ENCODE results near the gene TRIP12. TPM values are rescaled to one million over a fixed set of nuclear protein-coding genes. Genes with fewer than 3 reads are reported as not detected.

The TRIP12 gene
- polyA plus RNA-seq, 1 of the 3 experiments (the other 2 are of a cell fraction): 30.3 TPM

GRCh38 chr2:229731916-229732315 lies 189.9 kb downstream of the TRIP12 start:
- H4K20me1 ChIP-seq (ENCODE audit: insufficient read depth): no peaks in the 10 kb centered on the region
- H3K4me1 ChIP-seq (ENCODE audit: control insufficient read depth in 1 of 2, insufficient read depth in 2 of 2, low read depth in 1 of 2, low read length in 1 of 2): peaks cover 0 to 2% of the 10 kb centered on the region in 2 experiments; a peak in 1 of 4 replicates
- TF ChIP-seq TCF12 (IDR thresholded peaks at IDR 0.05) (peak; percentile 67), CTCF (IDR thresholded peaks at IDR 0.05) (no peak), EZH2phosphoT487 (IDR thresholded peaks at IDR 0.05; ENCODE audit: borderline replicate concordance, low read depth) (no peak), USF2 (IDR thresholded peaks at IDR 0.05; ENCODE audit: borderline replicate concordance, low read depth, low read length) (no peak), CHD2 (IDR thresholded peaks at IDR 0.05; ENCODE audit: low read length, partially characterized antibody) (peak; percentile 24)
- H2AFZ ChIP-seq (ENCODE audit: low read depth): no peak overlapping the region
- CTCF ChIA-PET: interaction anchor here (0.6 to 1.6 kb wide), 4 partner anchors 12 to 1050 kb away, joined by 3 to 4 read pairs (median 3); no protein-coding TSS in a partner anchor
- H3K9me3 ChIP-seq: no peaks in the 10 kb centered on the region
- no peaks in the 10 kb centered on the region for H3K36me3 ChIP-seq (replicated peaks in 1 of 2; ENCODE audit: control insufficient read depth in 1 of 2, insufficient read depth in 2 of 2, low read length in 1 of 2)
- no peak for DNase-seq
- no peaks in the 10 kb centered on the region for H3K9me2 ChIP-seq
- no peak overlapping the region for H3K27ac ChIP-seq (ENCODE audit: low read depth in 2 of 2, low read length in 1 of 2)
- no peak overlapping the region for H3K4me3 ChIP-seq (ENCODE audit: low read depth in 2 of 2, low read length in 1 of 2)
- 16% methylated on average over 4 of the region's 4 CpGs for WGBS (ENCODE audit: low lambda C conversion rate)
- no peaks in the 10 kb centered on the region for H3K79me2 ChIP-seq (ENCODE audit: insufficient read depth)
- POLR2A ChIA-PET: no interaction called here
- H3K4me2 ChIP-seq: no peak overlapping the region
- H3K9ac ChIP-seq: no peak overlapping the region
- no peaks in the 10 kb centered on the region for H3F3A ChIP-seq (replicated peaks; ENCODE audit: insufficient read depth)
- no peaks in the 10 kb centered on the region for H3K27me3 ChIP-seq (ENCODE audit: insufficient read depth)

GRCh38 chr2:229731363-229731762 lies 190.4 kb downstream of the TRIP12 start:
- Histone ChIP-seq H3K79me2 (ENCODE audit: insufficient read depth) (no peaks in the 10 kb centered on the region), H3K36me3 (replicated peaks in 1 of 2; ENCODE audit: control insufficient read depth in 1 of 2, insufficient read depth in 2 of 2, low read length in 1 of 2) (no peaks in the 10 kb centered on the region), H2AFZ (ENCODE audit: low read depth) (no peak overlapping the region), H3K27ac (ENCODE audit: low read depth in 2 of 2, low read length in 1 of 2) (no peak overlapping the region), H3K4me3 (ENCODE audit: low read depth in 2 of 2, low read length in 1 of 2) (no peak overlapping the region), H4K20me1 (ENCODE audit: insufficient read depth) (no peaks in the 10 kb centered on the region), H3K27me3 (ENCODE audit: insufficient read depth) (no peaks in the 10 kb centered on the region), H3K4me2 (no peak overlapping the region), H3K4me1 (ENCODE audit: control insufficient read depth in 1 of 2, insufficient read depth in 2 of 2, low read depth in 1 of 2, low read length in 1 of 2) (peaks cover 0 to 2% of the 10 kb centered on the region in 2 experiments; a peak in 1 of 4 replicates), H3K9ac (no peak overlapping the region), H3K9me2 (no peaks in the 10 kb centered on the region), H3F3A (replicated peaks; ENCODE audit: insufficient read depth) (no peaks in the 10 kb centered on the region), H3K9me3 (no peaks in the 10 kb centered on the region)
- ChIA-PET CTCF (interaction anchor here (1.6 kb wide), 1 partner anchor 11 kb away, joined by 4 read pairs; no protein-coding TSS in a partner anchor), POLR2A (no interaction called here)
- TF ChIP-seq FOXM1 (IDR thresholded peaks at IDR 0.05; ENCODE audit: low read depth): no peak
- no peak for TF ChIP-seq SIN3A (IDR thresholded peaks at IDR 0.05; ENCODE audit: borderline replicate concordance, low read depth, low read length)
- TF ChIP-seq NRF1 (IDR thresholded peaks at IDR 0.05; ENCODE audit: low read depth, low read length): no peak
- no peak for TF ChIP-seq CTCF (IDR thresholded peaks at IDR 0.05)
- no peak for TF ChIP-seq TAF1 (IDR thresholded peaks at IDR 0.05; ENCODE audit: borderline replicate concordance, low read depth, low read length)
- TF ChIP-seq YY1 (IDR thresholded peaks at IDR 0.05; ENCODE audit: low read depth): no peak
- no peak for TF ChIP-seq GATA2 (CRISPR knock-in tag; IDR thresholded peaks at IDR 0.05)
- no peak for TF ChIP-seq JUND (IDR thresholded peaks at IDR 0.05)
- no peak for TF ChIP-seq CHD2 (IDR thresholded peaks at IDR 0.05; ENCODE audit: low read length, partially characterized antibody)
- no peak for TF ChIP-seq USF2 (IDR thresholded peaks at IDR 0.05; ENCODE audit: borderline replicate concordance, low read depth, low read length)
- no peak for TF ChIP-seq GABPA (IDR thresholded peaks at IDR 0.05; ENCODE audit: low read depth)
- no peak for TF ChIP-seq FOSL2 (IDR thresholded peaks at IDR 0.05; ENCODE audit: borderline replicate concordance, low read depth)
- TF ChIP-seq RCOR1 (IDR thresholded peaks at IDR 0.05; ENCODE audit: low read length): no peak
- no peak for TF ChIP-seq POLR2AphosphoS5 (IDR thresholded peaks at IDR 0.05; ENCODE audit: low read depth, low read length)
- TF ChIP-seq EP300 (IDR thresholded peaks at IDR 0.05; ENCODE audit: borderline replicate concordance in 1 of 2, low read depth in 1 of 2, low read length in 1 of 2): no peak
- TF ChIP-seq MXI1 (IDR thresholded peaks at IDR 0.05; ENCODE audit: low read depth, low read length): no peak
- 69% methylated on average over 5 of the region's 5 CpGs for WGBS (ENCODE audit: low lambda C conversion rate)
- DNase-seq: no peak

Measured in SK-N-SH (cell line).